Endothelial cell of umbilical vein (primary cell): Measurements from ENCODE around the gene UROC1. TPM values are rescaled to one million over a fixed set of nuclear protein-coding genes. Genes with fewer than 3 reads are reported as not detected.

ENCODE experiments used
- BruUV-seq: library from RNA; stranded (reverse); fragments of 400-500 nt; replicated peaks from 2 replicates; lab custom pipeline; 2021; lab: Mats Ljungman, UMichigan
- CTCF ChIA-PET: fragments of 300-600, 350-600 bp; sonication (Branson Sonifier 250); formaldehyde crosslinking; loops from one replicate; lab custom pipeline; 2021; ENCODE audit warnings: antibody characterized with exemption, inconsistent platforms; lab: Charles Lee
- POLR2A ChIA-PET: fragments of 300-600, 350-600 bp; sonication (Branson Sonifier 250); formaldehyde crosslinking; loops from one replicate; lab custom pipeline; 2021; ENCODE audit warnings: antibody characterized with exemption, inconsistent platforms; lab: Charles Lee
- DNase-seq: peaks from one replicate; pipeline ENCODE4 v3.0.0-alpha.2; 2011; ENCODE audit warnings: low read depth, low spot score
- FAIRE-seq: peaks from 2 replicates; lab custom pipeline; 2011; peaks lifted over from hg19 to GRCh38; lab: Jason Lieb, UNC
- H2AFZ ChIP-seq: 2 replicates; pipeline ENCODE4 v1.6.0; 2012; ENCODE audit warnings: low read depth, low read length, control low read depth, inconsistent platforms
- H3K27ac ChIP-seq: 2 replicates; pipeline ENCODE4 v1.5.1; 2011; ENCODE audit warnings: low read depth, mild to moderate bottlenecking, control low read depth, low read length, moderate library complexity; ENCODE audit not compliant: insufficient read depth
- H3K27me3 ChIP-seq, 2 experiments: 2 replicates each; pipeline versions ENCODE4 v1.6.0 to v1.6.1; 2011; ENCODE audit warnings: low read length in 2 of 2, mixed read lengths in 1 of 2; ENCODE audit not compliant: control insufficient read depth in 2 of 2, insufficient read depth in 2 of 2
- H3K36me3 ChIP-seq, 2 experiments: 2 replicates in 1 of 2; 3 replicates in 1 of 2; pipeline ENCODE4 v1.5.1; 2011; ENCODE audit warnings: low read length in 2 of 2, mild to moderate bottlenecking in 1 of 2, moderate library complexity in 1 of 2; ENCODE audit not compliant: control insufficient read depth in 2 of 2, insufficient read depth in 2 of 2; ENCODE audit errors: extremely low read depth in 1 of 2
- H3K4me1 ChIP-seq: 3 replicates; pipeline ENCODE4 v1.5.1; 2011; ENCODE audit warnings: mild to moderate bottlenecking, low read length; ENCODE audit not compliant: control insufficient read depth, insufficient read depth; ENCODE audit errors: extremely low read depth
- H3K4me2 ChIP-seq: 2 replicates; pipeline ENCODE4 v1.6.1; 2011; ENCODE audit warnings: low read length, control low read depth, mixed read lengths; ENCODE audit not compliant: insufficient read depth
- H3K4me3 ChIP-seq, 3 experiments: fragments of 200-600 bp in 1 of 3; sonication (generic), shearing (Covaris generic) in 1 of 3; replicated peaks in 1 of 3; 2 replicates each; pipeline ENCODE4 v1.5.1; 2011 to 2016; ENCODE audit warnings: control low read depth in 3 of 3, low read length in 3 of 3, mild to moderate bottlenecking in 2 of 3, inconsistent platforms in 1 of 3, low read depth in 1 of 3, moderate library complexity in 1 of 3; ENCODE audit not compliant: insufficient read depth in 1 of 3
- H3K79me2 ChIP-seq: 2 replicates; pipeline ENCODE4 v1.6.0; 2012; ENCODE audit warnings: low read length, inconsistent platforms; ENCODE audit not compliant: control insufficient read depth, insufficient read depth
- H3K9ac ChIP-seq: replicated peaks from 2 replicates; pipeline ENCODE3; 2011; ENCODE audit warnings: low read length, control low read depth; ENCODE audit not compliant: insufficient read depth; ENCODE audit errors: extremely low read depth
- H3K9me1 ChIP-seq: replicated peaks from 3 replicates; pipeline ENCODE4 v1.6.0; 2011; ENCODE audit warnings: mild to moderate bottlenecking, low read length; ENCODE audit not compliant: control insufficient read depth, insufficient read depth; ENCODE audit errors: extremely low read depth
- H3K9me3 ChIP-seq: replicated peaks from 2 replicates; pipeline ENCODE4 v1.5.1; 2012; ENCODE audit warnings: low read length, inconsistent platforms; ENCODE audit not compliant: control insufficient read depth, insufficient read depth
- H4K20me1 ChIP-seq: replicated peaks from 2 replicates; pipeline ENCODE3; 2011; ENCODE audit warnings: mild to moderate bottlenecking, low read length; ENCODE audit not compliant: control insufficient read depth, insufficient read depth; ENCODE audit errors: extremely low read depth
- EZH2 ChIP-seq: IDR thresholded peaks from 2 replicates; pipeline ENCODE4 v1.6.1; 2012; ENCODE audit warnings: borderline replicate concordance, low read depth, mild to moderate bottlenecking, moderate library complexity, low read length, inconsistent platforms; ENCODE audit not compliant: severe bottlenecking
- FOS ChIP-seq: IDR thresholded peaks from 2 replicates; pipeline ENCODE4 v1.6.1; 2011; ENCODE audit warnings: mild to moderate bottlenecking, low read length, moderate library complexity, borderline replicate concordance; ENCODE audit not compliant: insufficient read depth
- GATA2 ChIP-seq: IDR thresholded peaks from 2 replicates; pipeline ENCODE4 v1.7.0; 2011; ENCODE audit warnings: low read depth, mild to moderate bottlenecking, moderate library complexity, mixed read lengths, low read length; ENCODE audit not compliant: insufficient read length, insufficient read depth
- JUN ChIP-seq: IDR thresholded peaks from 2 replicates; pipeline ENCODE4 v1.6.1; 2011; ENCODE audit warnings: borderline replicate concordance, low read depth; ENCODE audit not compliant: insufficient read length, insufficient read depth
- MYC ChIP-seq: IDR thresholded peaks from one replicate; pipeline ENCODE4 v1.6.1; 2011; ENCODE audit warnings: mild to moderate bottlenecking, low read depth, low read length
- POLR2A ChIP-seq: IDR thresholded peaks from 2 replicates; pipeline ENCODE4 v1.6.1; 2012; ENCODE audit warnings: low read depth, mild to moderate bottlenecking, control low read depth, low read length
- POLR2AphosphoS5 ChIP-seq: IDR thresholded peaks from 2 replicates; pipeline ENCODE4 v1.6.1; 2012; ENCODE audit warnings: low read depth, mild to moderate bottlenecking, control low read depth, low read length, moderate library complexity; ENCODE audit not compliant: insufficient read depth
- dilution Hi-C: fragments of 300-500 bp; cut with MboI; formaldehyde crosslinking; loops from one replicate; pipeline ENCODE4 v1.15.0; 2019; ENCODE audit warnings: low sequenced_read_pairs; ENCODE audit not compliant: extremely low pct_ligation_motif_present
- intact Hi-C: fragments of 100-400 bp; cut with micrococcal nuclease; formaldehyde crosslinking; loops from one replicate; pipeline ENCODE4 v1.10.0; 2022
- polyA plus RNA-seq, 4 experiments: library from polyadenylated mRNA; depleted of rRNA in 3 of 4; stranded (reverse) in 3 of 4; unstranded in 1 of 4; fragments of >200 nt; gene quantifications; 2 replicates each; pipeline versions ENCODE4 v1.2.1 to v1.2.3, GENCODE V29; 2011 to 2012; ENCODE audit warnings: missing spikeins in 1 of 4
- total RNA-seq: library from RNA; stranded (reverse); gene quantifications from 2 replicates; pipeline ENCODE4 v1.2.3, GENCODE V29; 2021
- TF ChIP-seq, protein P1 (sequence below), 2 donors: IDR thresholded peaks; 1 replicate in 1 of 2; 2 replicates in 1 of 2; pipeline ENCODE4 v1.5.1; 2011; ENCODE audit warnings: low read length in 2 of 2, mild to moderate bottlenecking in 2 of 2, moderate library complexity in 2 of 2, control low read depth in 1 of 2, inconsistent platforms in 1 of 2, low read depth in 1 of 2; ENCODE audit not compliant: insufficient read depth in 1 of 2; ENCODE audit errors: extremely low read depth in 1 of 2
- TF ChIP-seq, protein P2 (sequence below): IDR thresholded peaks from 2 replicates; pipeline ENCODE4 v1.6.1; 2011; ENCODE audit not compliant: insufficient read depth, insufficient read length

The UROC1 gene
- total and polyA plus RNA-seq, 2 donors (not counting 3 experiments of a cell fraction or from before 2014, with no cell fraction given): not detected

DNA sequence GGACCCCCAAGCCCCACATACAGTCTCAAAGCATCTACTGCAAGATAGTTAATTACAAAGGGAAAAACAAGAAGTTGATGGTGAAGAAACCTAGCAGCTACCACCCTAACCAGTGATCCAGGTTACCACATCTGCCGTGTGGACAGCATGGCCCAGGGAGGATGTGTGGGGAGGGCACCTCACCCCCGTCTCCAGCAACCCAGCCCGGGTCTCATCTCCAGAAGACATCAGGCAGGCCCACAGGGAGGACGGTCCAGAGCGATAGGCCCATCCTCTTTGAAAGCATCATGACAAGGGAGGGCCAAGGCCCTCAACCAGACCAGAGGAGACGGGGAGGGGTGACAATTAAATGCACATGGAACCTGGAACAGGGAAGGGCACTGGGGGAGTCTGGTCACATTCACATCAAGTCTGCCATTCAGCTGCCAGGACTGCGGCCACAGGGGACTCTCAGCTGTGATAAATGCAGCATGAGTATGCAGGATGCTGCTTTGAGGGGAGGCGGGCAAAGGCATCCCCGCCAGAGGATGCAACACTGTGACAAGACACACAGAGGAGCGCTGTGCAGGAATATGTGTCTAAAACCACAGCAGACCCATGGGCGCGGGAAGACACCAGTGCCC, 60.7 kb downstream of the UROC1 start:
- no peak overlapping the region for H3K9ac ChIP-seq

More for the DNA sequence above, 60.7 kb downstream of the UROC1 start:
- Histone ChIP-seq H3K4me2 (no peak overlapping the region), H3K4me3 (no peak overlapping the region), H3K79me2 (peaks cover 13% of the 10 kb centered on the region), H4K20me1 (no peaks in the 10 kb centered on the region), H3K9me3 (no peaks in the 10 kb centered on the region), H3K4me1 (no peaks in the 10 kb centered on the region), H3K9me1 (no peaks in the 10 kb centered on the region), H2AFZ (no peak overlapping the region), H3K36me3 (peaks cover 15 to 25% of the 10 kb centered on the region in 2 experiments), H3K27ac (no peak overlapping the region), H3K27me3 (no peaks in the 10 kb centered on the region)
- FAIRE-seq (no peak), DNase-seq (no peak)
- BruUV-seq: no TSS peak
- dilution Hi-C loops: no loop called here
- CTCF ChIA-PET: interaction anchor here (1.0 kb wide), 1 partner anchor 15 kb away, joined by 3 read pairs; no protein-coding TSS in a partner anchor
- POLR2A ChIA-PET: no interaction called here
- no peak for TF ChIP-seq EZH2
- TF ChIP-seq JUN: no peak
- TF ChIP-seq MYC: no peak
- TF ChIP-seq, protein P1, sequence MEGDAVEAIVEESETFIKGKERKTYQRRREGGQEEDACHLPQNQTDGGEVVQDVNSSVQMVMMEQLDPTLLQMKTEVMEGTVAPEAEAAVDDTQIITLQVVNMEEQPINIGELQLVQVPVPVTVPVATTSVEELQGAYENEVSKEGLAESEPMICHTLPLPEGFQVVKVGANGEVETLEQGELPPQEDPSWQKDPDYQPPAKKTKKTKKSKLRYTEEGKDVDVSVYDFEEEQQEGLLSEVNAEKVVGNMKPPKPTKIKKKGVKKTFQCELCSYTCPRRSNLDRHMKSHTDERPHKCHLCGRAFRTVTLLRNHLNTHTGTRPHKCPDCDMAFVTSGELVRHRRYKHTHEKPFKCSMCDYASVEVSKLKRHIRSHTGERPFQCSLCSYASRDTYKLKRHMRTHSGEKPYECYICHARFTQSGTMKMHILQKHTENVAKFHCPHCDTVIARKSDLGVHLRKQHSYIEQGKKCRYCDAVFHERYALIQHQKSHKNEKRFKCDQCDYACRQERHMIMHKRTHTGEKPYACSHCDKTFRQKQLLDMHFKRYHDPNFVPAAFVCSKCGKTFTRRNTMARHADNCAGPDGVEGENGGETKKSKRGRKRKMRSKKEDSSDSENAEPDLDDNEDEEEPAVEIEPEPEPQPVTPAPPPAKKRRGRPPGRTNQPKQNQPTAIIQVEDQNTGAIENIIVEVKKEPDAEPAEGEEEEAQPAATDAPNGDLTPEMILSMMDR (IDR thresholded peaks at IDR 0.05; ENCODE audit: extremely low read depth in 1 of 2, insufficient read depth in 1 of 2, low read depth in 1 of 2, low read length in 2 of 2): no peak
- no peak for TF ChIP-seq FOS
- TF ChIP-seq POLR2A: no peak
- TF ChIP-seq, protein P2, sequence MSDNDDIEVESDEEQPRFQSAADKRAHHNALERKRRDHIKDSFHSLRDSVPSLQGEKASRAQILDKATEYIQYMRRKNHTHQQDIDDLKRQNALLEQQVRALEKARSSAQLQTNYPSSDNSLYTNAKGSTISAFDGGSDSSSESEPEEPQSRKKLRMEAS: no peak
- no peak for TF ChIP-seq POLR2AphosphoS5
- TF ChIP-seq GATA2: no peak
- intact Hi-C loops: no loop called here
